Gastroesophageal sphincter (tissue), 3 donors: ENCODE measurements around the gene DDX10.

Experiments used
- CTCF ChIP-seq, 4 experiments: fragments of 200-600 bp in 2 of 4; fragments of 450-650 bp in 2 of 4; sonication (generic) in 1 of 4; IDR thresholded peaks; one replicate each; pipeline ENCODE4 v1.5.1; 2017 to 2019; ENCODE audit warnings: antibody characterized with exemption in 4 of 4, mild to moderate bottlenecking in 2 of 4, moderate library complexity in 2 of 4
- POLR2A ChIP-seq, 2 donors: fragments of 450-650 bp; IDR thresholded peaks; one replicate each; pipeline ENCODE4 v1.6.1; 2017; ENCODE audit warnings: antibody characterized with exemption in 2 of 2, mild to moderate bottlenecking in 2 of 2, moderate library complexity in 1 of 2

- no peak for TF ChIP-seq POLR2A (IDR thresholded peaks at IDR 0.05)
- TF ChIP-seq CTCF (IDR thresholded peaks at IDR 0.05), result no peak
Measured at GRCh38 chr11:108881131-108881530, 216.3 kb downstream of the DDX10 start.
